GM23248 (cell line): Measurements from ENCODE around the gene FECH.

Experiments
- EZH2 ChIP-seq: fragments of 200-600 bp; sonication (generic); IDR thresholded peaks from 2 replicates; pipeline ENCODE4 v1.6.1; 2018; ENCODE audit warnings: antibody characterized with exemption, mild to moderate bottlenecking; ENCODE audit not compliant: insufficient read depth, poor library complexity, severe bottlenecking
- EZH2phosphoT487 ChIP-seq: fragments of 200-600 bp; sonication (generic); IDR thresholded peaks from 2 replicates; pipeline ENCODE4 v1.6.1; 2018; ENCODE audit warnings: antibody characterized with exemption, moderate library complexity, mild to moderate bottlenecking, low read depth; ENCODE audit not compliant: insufficient read depth

DNA sequence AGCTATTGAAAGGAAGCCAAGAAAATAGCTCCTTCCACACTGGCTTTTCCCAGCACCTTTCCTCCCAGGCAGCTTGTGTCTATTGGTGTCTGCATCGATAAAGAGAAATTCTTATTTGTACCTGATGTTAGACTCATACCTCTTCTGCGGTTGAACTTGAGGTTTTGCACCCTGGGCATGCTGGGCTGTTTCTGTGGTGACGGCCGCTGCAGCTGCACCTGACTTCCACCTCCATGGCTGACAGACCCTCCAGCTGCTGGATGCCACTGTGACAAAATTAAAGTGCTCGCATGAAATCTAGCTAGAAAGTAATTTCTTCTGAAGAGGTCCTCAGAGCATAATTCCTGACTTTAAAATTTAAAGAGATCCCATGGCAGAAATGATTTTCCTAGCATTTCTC lies 6.6 kb downstream of the FECH start:
- TF ChIP-seq EZH2 (no peak), EZH2phosphoT487 (no peak)
